RWPE1 (cell line): ENCODE data around the gene DHRS2.

ENCODE experiments used
- CTCF ChIA-PET: fragments of 350-600 bp; sonication (Branson Sonifier 250); formaldehyde crosslinking; extraction: SDS; loops from one replicate; lab custom pipeline; 2021; lab: Yijun Ruan, JAX
- POLR2A ChIA-PET: fragments of 400-600 bp; formaldehyde crosslinking; extraction: SDS; loops from one replicate; lab custom pipeline; 2020; ENCODE audit warnings: antibody characterized with exemption; ENCODE audit not compliant: low non-redundant PET; lab: Yijun Ruan, JAX
- DNase-seq: peaks from one replicate; pipeline ENCODE4 v3.0.0; 2012; ENCODE audit warnings: low spot score
- H3K27ac ChIP-seq: fragments of 450-650 bp; 2 replicates; pipeline ENCODE4 v1.5.1; 2017
- TF ChIP-seq, protein P1 (sequence below): fragments of 450-650 bp; conservative IDR thresholded peaks from 2 replicates; pipeline ENCODE4 v1.5.1; 2017; ENCODE audit warnings: low read depth, mild to moderate bottlenecking

The DHRS2 gene

GRCh38 chr14:23617539-23617938, 18.6 kb upstream of the DHRS2 start:
- TF ChIP-seq, protein P1, sequence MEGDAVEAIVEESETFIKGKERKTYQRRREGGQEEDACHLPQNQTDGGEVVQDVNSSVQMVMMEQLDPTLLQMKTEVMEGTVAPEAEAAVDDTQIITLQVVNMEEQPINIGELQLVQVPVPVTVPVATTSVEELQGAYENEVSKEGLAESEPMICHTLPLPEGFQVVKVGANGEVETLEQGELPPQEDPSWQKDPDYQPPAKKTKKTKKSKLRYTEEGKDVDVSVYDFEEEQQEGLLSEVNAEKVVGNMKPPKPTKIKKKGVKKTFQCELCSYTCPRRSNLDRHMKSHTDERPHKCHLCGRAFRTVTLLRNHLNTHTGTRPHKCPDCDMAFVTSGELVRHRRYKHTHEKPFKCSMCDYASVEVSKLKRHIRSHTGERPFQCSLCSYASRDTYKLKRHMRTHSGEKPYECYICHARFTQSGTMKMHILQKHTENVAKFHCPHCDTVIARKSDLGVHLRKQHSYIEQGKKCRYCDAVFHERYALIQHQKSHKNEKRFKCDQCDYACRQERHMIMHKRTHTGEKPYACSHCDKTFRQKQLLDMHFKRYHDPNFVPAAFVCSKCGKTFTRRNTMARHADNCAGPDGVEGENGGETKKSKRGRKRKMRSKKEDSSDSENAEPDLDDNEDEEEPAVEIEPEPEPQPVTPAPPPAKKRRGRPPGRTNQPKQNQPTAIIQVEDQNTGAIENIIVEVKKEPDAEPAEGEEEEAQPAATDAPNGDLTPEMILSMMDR = no peak
- no peak overlapping the region for H3K27ac ChIP-seq
- ChIA-PET CTCF (no interaction called here), POLR2A (no interaction called here)
- DNase-seq = no peak

GRCh38 chr14:23618415-23618988, 17.7 kb upstream of the DHRS2 start:
- H3K27ac ChIP-seq = no peak overlapping the region
- DNase-seq = no peak
- ChIA-PET CTCF (no interaction called here), POLR2A (no interaction called here)
- TF ChIP-seq, protein P1 = no peak

GRCh38 chr14:23620177-23620702, 15.9 kb upstream of the DHRS2 start:
- no peak overlapping the region for H3K27ac ChIP-seq
- no peak for DNase-seq
- TF ChIP-seq, protein P1 = no peak
- POLR2A ChIA-PET = no interaction called here
- CTCF ChIA-PET = no interaction called here

- POLR2A ChIA-PET = no interaction called here
- no peak overlapping the region for H3K27ac ChIP-seq
- DNase-seq = no peak
- TF ChIP-seq, protein P1 = no peak
- CTCF ChIA-PET = no interaction called here
Measured at GRCh38 chr14:23621204-23621931, 14.8 kb upstream of the DHRS2 start.

DNA sequence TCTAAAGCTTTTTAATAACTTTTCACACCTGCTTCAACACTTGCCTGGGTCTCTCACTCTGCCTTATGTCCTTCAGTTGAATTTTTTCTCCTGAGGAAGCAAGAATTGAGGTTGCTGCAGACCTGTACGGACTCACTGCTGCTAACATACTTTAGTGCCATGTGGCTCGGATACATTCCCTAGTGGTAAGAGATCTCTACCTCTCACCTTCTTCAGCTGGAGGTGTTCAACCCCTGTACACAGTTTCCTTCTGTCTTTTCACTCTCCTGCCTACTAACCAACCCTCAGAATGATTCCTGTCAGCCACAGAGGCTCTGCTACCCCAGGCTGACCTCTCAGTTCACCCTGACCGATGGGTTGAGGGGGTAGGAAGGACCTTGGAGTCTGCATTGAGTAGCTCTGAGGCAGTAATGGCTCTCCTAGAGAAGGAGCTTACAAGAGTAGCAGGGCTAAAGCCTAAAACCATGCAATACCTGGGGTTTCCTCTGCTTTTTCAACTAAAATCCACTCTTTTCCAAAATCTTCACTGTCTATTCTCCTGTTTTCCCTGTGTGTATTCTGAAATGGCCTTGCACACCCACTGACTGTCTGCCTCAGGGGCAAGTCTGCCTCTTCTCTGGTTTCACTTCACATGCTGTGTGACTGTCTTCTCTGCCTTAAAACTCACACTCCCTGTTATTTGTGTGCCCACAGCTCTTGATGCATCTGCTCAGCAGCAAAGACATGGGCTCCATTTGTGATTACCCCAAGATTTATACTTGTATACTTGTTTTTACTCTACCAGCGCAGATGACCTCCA, 14.0 kb upstream of the DHRS2 start:
- H3K27ac ChIP-seq = no peak overlapping the region
- POLR2A ChIA-PET = no interaction called here
- TF ChIP-seq, protein P1 = no peak
- no peak for DNase-seq
- CTCF ChIA-PET = interaction anchor here (0.6 kb wide), 1 partner anchor 11 kb away, joined by 3 read pairs; no protein-coding TSS in a partner anchor

- CTCF ChIA-PET = no interaction called here
- H3K27ac ChIP-seq = no peak overlapping the region
- POLR2A ChIA-PET = no interaction called here
- DNase-seq = no peak
- TF ChIP-seq, protein P1 = no peak
Measured at GRCh38 chr14:23622990-23623389, 13.2 kb upstream of the DHRS2 start.
